HG02884 (cell line): Measurements from ENCODE around the gene PIK3CD.

Source experiments
- ATAC-seq: cut with Tn5 transposase; IDR thresholded peaks from one replicate; pipeline ENCODE4 v1.9.1; 2021; ENCODE audit warnings: mild to moderate bottlenecking, moderate library complexity; ENCODE audit not compliant: unreplicated experiment

Gene PIK3CD

GRCh38 chr1:9763914-9764313, 112.4 kb downstream of the PIK3CD start:
- ATAC-seq: no peak

DNA sequence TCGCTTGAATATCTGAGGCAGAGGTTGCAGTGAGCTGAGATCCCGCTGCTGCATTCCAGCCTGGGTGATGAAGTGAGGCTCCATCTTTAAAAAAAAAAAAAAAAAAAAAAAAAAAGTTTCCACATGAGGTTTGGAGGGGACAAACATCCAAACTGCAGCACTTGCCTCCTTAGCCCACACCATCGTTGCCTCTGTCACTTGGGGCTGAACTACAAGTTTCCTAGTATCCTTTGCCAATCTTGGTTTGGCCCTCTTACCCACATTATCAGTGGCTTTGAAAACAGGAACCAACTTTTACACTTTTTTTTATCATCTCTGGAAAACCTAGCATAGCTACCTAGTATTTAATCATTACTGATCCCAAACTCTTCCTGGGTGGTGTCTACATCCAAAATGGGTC, 113.0 kb downstream of the PIK3CD start:
- ATAC-seq: no peak

GRCh38 chr1:9766759-9767442, 115.4 kb downstream of the PIK3CD start:
- no peak for ATAC-seq

DNA sequence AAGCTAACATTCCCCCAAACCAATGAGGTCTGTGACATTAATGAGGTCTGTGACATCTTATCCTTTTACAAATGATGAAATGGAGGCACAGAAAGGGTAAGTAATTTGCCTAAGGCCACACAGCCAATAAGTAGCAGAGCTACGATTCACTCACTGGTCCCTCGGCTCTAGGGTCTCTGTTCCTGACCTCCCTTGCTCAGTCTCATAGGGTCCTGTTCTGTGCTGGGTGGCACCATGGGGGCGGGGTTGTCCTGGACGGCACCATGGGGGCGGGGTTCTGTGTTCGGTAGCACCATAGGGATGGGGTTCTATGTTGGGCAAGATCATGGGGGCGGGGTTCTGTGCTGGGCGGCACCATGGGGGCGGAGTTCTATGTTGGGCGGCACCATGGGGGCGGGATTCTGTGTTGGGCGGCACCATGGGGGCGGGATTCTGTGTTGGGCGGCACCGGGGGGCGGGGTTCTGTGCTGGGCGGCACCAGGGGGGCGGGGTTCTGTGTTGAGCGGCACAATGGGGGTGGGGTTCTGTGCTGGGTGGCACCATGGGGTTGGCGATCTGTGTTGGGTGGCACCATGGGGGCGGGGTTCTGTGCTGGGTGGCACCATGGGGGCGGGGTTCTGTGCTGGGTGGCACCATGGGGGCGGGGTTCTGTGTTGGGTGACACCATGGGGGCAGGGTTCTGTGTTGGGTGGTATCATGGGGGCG, 116.6 kb downstream of the PIK3CD start:
- ATAC-seq: no peak

DNA sequence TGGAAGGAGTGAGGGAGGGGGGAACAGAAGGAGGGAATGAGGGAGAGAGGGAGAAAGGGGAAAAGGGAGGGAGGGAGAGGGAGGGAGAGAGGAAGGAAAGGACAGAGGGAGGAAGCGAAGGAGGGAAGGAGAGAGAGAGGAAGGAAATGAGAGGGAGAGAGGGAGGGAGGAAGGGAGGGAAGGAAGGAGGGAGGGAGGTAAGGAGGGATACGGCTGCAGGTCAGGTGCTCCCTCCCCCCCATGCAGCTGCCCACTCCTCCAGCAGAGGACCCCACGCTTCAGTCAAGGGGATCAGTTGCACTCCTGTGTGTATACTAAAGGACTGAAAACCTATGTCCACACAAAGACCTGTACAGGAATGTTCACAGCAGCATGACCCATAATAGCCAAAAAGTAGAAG, 117.5 kb downstream of the PIK3CD start:
- no peak for ATAC-seq

DNA sequence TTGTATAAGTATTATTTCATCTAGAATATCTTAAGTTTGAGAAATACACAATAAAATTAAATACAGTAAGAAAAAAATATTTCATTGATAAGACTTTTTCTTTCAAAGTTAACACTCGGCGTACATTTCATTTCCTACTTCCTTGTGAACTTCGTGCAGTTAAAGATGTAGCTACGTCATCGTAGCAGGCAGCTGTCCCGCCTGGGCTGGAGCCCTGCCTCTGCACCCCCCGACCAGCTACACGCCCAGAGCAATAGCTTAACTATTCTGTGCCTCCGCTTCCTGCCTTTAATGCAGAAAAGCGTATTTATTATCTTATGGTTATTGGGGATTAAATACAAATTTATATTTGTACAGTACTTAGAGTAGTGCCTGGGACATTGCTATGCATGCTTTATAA, 118.8 kb downstream of the PIK3CD start:
- ATAC-seq: no peak

DNA sequence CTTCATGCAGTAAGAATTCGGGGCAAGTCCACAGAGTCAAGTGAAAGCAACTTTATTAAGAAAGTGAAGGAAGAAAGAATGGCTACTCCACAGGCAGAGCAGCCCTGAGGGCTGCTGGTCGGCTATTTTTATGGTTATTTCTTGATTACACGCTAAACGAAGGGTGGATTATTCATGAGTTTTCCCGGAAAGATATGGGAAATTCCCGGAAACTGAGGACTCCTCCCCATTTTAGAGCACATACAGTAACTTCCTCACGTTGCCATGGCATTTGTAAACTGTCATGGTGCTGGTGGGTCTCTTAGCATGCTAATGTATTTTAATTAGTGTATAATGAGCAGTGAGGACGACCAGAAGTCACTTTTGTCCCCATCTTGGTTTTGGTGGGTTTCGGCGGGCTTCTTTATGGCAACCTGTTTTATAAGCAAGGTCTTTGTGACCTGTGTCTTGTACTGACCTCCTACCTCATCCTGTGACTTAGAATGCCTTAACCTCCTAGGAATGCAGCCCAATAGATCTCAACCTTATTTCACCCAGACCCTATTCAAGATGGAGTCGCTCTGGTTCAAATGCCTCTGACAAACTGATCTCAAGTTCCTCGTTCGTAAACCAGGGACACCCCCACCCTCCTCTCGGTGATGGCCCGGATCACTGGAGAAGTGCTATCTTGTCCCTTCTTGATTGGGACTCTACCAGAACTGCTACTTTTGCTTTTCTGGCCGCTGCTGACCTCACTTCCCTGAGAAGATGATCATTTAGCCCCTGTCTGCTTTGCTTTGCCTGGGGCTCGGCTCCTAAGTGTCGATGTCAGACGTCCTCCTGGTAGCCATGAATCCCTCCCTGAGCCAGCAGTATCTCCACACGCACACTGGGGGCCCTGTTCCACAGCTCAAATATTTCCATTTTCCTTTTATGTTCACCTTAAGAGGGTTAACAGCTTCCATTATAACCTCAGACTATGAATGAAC, 123.5 kb downstream of the PIK3CD start:
- no peak for ATAC-seq

- ATAC-seq: no peak
These were observed 125.2 kb downstream of the PIK3CD start for GRCh38 chr1:9776685-9777084.
